Esophagus squamous epithelium (tissue), 4 donors: ENCODE data around the gene PITHD1.

ENCODE experiments used
- CTCF ChIP-seq, 6 experiments: fragments of 450-650 bp in 4 of 6; fragments of 200-600 bp in 2 of 6; sonication (generic) in 2 of 6; IDR thresholded peaks; one replicate each; pipeline ENCODE4 v1.5.1; 2016 to 2019; ENCODE audit warnings: antibody characterized with exemption in 6 of 6, mild to moderate bottlenecking in 4 of 6, moderate library complexity in 4 of 6
- POLR2A ChIP-seq, 4 donors: fragments of 450-650 bp; IDR thresholded peaks; one replicate each; pipeline ENCODE4 v1.6.1; 2017; ENCODE audit warnings: antibody characterized with exemption in 4 of 4, mild to moderate bottlenecking in 4 of 4, moderate library complexity in 3 of 4

- no peak for TF ChIP-seq CTCF (IDR thresholded peaks at IDR 0.05)
- no peak for TF ChIP-seq POLR2A (IDR thresholded peaks at IDR 0.05)
Observed at GRCh38 chr1:23806280-23806679, 28.1 kb downstream of the PITHD1 start.
